GM23338 (cell line): Measurements from ENCODE around the gene MAPT.
A peak's percentile ranks its signal among the peaks of the same experiment; 100 is the strongest.

Experiments
- CTCF ChIP-seq, 2 experiments: fragments of 200-600 bp in 1 of 2; sonication (generic) in 1 of 2; conservative IDR thresholded peaks; 2 replicates each; pipeline versions ENCODE4 v1.5.1 to v1.6.1; 2016 to 2017; ENCODE audit warnings: antibody characterized with exemption in 2 of 2, low read depth in 2 of 2, mild to moderate bottlenecking in 2 of 2, moderate library complexity in 1 of 2
- POLR2AphosphoS5 ChIP-seq: IDR thresholded peaks from 2 replicates; pipeline ENCODE4 v1.6.1; 2016; ENCODE audit warnings: antibody characterized with exemption, low read depth
- ZNF114 ChIP-seq: fragments of 250-450 bp; sonication (Bioruptor Pico); IDR thresholded peaks from 2 replicates; pipeline ENCODE4 v1.5.0; 2020; ENCODE audit warnings: mild to moderate bottlenecking, moderate library complexity

GRCh38 chr17:45848405-45848804 is 45.9 kb upstream of the MAPT start:
- TF ChIP-seq POLR2AphosphoS5 = no peak
- TF ChIP-seq CTCF (conservative IDR thresholded peaks at IDR 0.05; ENCODE audit: low read depth in 2 of 2) = peak; percentile 30 to 35; a peak in 3 of 4 replicates
- no peak for TF ChIP-seq ZNF114 (CRISPR knock-in tag)
